GM19438 (cell line): ENCODE measurements around the gene ANXA2.
A peak's percentile ranks its signal among the peaks of the same experiment; 100 is the strongest.
"Not testable (repeated sequence)": the region's sequence is repeated elsewhere in the genome, so short reads cannot be mapped to it uniquely, and the experiment has no call there.

Experiments
- ATAC-seq: cut with Tn5 transposase; IDR thresholded peaks from one replicate; pipeline ENCODE4 v1.9.1; 2021; ENCODE audit warnings: low read depth; ENCODE audit not compliant: unreplicated experiment

ANXA2 gene

GRCh38 chr15:60397772-60398445 is at the start of gene ANXA2:
TSS of gene ANXA2 (minus strand) at chr15:60397986. CDS start at chr15:60386075, 11,911 bp downstream.
- peak; percentile 60 for ATAC-seq

DNA sequence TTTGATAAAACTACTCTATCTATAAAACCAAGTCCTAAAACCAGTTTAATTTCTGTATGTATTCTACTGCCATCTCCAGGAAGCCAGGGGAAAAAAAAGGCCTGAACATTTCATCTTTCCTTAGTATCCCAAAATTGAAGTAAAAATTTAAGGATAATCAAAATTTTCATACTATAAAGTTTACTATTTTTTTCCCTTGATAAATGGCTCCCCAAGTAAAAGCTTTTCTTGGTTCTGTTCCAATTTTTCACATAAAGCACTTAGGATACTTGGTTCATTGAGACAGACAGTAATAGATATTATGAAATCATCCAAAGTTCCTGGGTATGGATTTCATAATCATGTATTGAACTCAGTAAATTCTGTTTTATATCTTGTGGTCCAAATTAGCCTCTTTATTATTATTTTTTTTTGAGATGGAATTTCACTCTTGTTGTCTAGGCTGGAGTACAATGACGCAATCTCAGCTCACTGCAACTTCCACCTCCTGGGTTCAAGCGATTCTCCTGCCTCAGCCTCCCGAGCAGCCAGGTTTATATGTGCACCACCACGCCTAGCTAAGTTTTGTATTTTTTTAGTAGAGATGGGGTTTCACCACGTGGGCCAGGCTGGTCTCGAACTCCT is 46.6 kb upstream of the ANXA2 start:
- ATAC-seq, result no peak

GRCh38 chr15:60442763-60443162 is 45.0 kb upstream of the ANXA2 start:
- ATAC-seq, result no peak

DNA sequence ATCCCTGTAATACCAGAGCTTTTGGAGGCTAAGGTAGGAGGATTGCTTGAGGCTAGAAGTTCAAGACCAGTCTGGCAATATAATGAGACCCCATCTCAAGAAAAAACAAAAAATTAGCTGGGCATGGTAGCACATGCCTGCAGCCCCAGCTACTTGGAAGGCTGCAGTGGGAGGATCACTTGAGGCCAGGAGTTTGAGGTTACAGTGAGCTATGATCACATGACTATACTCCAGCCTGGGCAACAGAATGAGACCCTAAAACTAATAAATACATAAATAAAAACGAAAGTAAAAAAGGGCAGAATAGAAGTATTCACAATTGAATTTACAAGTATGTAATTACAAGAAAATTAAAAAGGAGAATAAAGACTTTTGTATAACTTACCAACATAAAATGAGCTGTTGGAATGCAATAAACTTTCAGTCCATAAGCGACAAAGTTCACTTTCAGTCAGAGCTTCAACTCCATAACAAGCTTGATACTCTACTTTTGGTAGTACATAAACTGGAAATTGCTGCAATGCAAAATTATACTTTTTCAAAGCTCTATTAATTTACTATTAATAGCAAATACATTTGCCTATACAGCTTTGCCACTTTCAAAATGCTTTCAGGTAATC is 44.4 kb upstream of the ANXA2 start:
- no peak for ATAC-seq

GRCh38 chr15:60441331-60441730 is 43.5 kb upstream of the ANXA2 start:
- no peak for ATAC-seq

DNA sequence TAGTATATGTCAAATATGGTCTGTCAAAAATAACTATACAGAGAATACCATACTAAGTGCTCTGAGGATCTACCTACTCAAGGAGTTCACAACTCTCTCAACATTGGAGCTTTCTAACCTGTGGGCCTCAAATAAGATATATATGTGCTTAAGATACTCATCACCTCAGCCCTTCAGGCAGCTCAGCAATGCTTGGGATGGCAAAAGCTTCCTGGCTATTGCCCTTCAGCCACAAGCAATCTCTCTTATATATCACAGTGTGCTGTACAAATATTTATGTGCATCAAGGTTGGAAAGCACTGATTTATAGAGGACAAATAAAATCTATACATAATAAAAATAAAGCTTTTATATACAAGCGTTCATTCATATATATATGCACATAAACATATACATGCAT is 40.9 kb upstream of the ANXA2 start:
- ATAC-seq, result no peak

GRCh38 chr15:60428935-60429334 is 31.1 kb upstream of the ANXA2 start:
- ATAC-seq, result no peak

GRCh38 chr15:60426870-60427508 is 29.2 kb upstream of the ANXA2 start:
- no peak for ATAC-seq

DNA sequence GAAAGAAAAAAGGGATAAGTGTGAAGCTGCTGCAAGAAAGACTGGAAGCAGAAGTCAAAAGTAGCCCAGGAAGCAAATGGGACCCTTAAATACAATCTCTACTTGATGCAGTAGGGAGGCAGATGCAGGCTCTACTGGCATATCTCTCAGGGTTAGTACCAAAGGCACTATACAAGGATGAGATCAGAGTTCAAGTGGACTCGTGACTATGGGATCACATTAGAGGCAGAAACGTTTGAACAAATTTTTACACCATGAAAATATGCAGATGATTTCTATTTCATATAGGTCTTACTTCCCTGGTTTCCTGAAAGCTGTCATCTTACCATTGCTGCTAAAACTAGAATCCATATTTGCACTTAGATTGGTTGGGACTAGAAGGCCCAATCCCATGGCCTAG is 27.7 kb upstream of the ANXA2 start:
- no peak for ATAC-seq

DNA sequence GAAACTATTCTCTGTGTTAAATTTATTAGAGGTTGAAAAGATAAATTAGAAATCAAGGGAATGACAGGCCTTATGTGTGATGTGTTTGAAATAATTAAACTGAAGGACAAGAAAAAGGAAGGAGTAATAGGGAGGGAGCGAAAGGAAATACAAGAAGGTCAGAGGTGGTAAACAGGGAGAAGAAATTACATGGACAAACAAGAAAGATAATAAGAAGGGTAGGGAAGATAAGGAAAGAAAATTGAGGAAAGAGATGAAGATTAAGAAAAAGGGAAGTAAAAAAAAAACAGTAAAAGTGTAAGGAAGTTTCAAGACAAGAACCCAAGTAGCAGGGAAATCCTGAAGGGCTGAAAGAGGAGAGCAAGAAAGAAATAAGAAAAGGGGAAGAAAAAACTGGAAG is 26.2 kb upstream of the ANXA2 start:
- ATAC-seq, result no peak

- no peak for ATAC-seq
Observed at GRCh38 chr15:60423537-60423936, 25.8 kb upstream of the ANXA2 start.

DNA sequence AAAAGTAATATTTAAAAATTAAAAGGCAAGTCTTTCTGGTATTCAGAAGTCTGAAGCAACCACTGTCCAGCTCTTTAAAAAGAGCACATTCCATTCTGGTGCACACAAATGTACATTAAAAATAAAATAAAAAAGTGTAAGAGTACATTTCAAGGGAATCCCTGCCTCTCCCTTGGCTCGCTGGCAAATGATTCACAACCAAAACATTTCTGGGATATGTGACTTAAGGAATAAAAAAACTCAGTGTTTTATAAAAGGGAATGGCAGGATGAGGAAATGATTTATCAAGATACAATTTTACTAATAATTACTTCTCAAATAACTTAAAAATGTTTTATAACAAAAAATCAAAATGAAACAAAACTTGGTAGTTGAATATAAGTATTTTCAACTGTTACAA is 23.8 kb upstream of the ANXA2 start:
- ATAC-seq, result no peak

DNA sequence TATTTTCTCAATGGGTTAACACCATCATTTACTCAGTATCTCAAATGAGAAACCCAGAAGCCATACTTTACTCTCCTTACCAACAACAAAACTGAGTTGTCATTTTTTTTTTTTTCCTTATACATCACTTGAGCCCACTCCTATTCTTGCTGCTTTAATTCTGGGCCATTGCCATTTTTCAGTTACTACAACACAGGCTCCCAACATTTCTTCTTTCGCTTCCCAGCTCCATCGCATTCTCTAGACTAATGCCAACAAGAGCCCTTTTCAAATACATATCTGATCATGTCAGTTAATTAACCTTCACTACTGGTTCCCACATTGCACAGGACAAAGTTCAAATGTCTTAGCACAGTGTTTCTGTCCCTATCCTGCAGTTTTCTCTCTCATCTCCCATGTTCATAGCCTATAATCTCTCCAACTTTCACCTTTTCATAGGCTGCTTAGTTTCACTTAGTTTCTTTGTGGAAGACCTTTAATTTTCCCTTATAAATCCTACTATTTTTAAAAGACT is 22.5 kb upstream of the ANXA2 start:
- no peak for ATAC-seq

GRCh38 chr15:60419753-60420152 is 22.0 kb upstream of the ANXA2 start:
- ATAC-seq, result no peak

DNA sequence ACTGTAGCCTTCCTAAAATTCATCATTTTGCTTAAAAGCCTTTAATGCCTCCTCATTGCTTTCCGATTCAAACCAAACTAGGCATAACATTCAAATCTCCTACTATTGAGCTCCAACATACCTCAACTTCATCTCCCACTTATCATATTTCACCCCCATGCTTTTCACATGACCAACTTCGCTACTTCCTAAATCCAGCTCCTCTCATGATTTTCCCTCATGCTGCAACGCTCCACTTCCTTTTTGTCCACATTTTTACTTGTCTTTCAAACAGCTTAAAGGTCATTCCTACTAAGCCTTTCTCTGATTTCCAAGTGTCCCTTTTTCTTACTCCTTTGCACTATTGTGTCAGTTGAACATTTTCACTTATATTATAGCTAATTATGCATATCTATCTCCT is 20.3 kb upstream of the ANXA2 start:
- no peak for ATAC-seq

DNA sequence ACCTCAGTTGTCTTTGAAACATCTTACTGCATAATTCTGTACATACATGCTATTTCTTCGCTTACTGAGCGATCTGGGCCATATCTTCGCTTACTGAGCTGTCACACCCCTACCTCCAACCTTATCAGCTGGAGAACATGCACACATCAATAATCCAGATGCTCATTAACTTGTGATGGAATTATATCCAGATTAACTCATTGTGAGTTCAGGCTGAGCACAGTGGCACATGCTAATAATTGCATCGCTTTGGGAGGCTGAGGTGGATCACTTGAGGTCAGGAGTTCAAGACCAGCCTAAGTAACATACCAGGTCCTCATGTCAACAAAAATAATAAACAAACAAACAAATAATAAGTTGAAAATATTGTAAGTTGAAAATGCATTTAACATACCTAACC is 19.3 kb upstream of the ANXA2 start:
- no peak for ATAC-seq

DNA sequence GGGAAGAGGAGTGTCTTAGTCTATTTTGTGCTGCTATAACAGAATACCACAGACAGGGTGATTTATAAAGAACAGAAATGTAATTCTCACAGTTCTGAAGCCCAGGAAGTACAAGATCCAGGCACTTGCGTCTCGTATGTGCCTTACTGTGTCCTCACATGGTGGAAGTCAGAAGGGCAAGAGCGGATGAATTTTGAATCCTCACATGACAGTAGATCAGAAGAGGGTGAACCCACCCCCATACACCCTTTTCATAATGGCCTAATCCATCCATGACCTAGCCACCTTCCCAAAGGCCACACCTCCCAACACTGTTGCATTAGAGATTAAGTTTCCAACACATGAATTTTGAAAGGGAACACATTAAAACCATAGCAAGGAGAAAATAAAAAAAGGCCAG is 18.7 kb upstream of the ANXA2 start:
- no peak for ATAC-seq

DNA sequence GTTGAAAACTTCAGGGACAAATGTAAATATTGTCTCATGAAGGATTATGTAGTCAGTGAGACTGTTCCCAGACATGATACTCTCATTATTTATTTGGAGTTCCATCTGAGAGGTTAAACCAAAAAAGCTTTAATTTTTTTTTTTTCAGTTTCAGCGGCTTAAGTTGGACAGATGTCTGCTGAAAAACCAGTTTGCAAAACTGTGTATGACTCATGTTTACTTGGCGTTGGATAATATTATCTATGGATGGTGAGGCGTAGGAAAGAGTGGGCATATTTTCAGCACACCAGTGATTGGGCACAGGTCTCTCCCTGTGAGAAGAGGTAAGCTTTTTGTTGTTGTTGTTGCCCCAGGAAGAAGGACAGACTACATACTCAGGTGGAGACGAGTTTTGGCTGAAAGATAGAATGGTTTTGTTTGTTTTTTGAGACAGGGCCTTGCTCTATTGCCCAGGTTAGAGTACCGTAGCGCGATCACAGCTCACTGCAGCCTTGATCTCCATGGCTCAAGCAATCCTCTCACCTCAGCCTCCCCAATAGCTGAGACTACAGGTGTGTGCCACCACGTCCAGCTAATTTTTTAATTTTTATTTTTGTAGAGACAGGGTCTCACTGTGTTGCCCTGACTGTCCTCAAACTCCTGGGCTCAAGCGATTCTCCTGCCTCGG is 16.4 kb upstream of the ANXA2 start:
- ATAC-seq, result no peak

DNA sequence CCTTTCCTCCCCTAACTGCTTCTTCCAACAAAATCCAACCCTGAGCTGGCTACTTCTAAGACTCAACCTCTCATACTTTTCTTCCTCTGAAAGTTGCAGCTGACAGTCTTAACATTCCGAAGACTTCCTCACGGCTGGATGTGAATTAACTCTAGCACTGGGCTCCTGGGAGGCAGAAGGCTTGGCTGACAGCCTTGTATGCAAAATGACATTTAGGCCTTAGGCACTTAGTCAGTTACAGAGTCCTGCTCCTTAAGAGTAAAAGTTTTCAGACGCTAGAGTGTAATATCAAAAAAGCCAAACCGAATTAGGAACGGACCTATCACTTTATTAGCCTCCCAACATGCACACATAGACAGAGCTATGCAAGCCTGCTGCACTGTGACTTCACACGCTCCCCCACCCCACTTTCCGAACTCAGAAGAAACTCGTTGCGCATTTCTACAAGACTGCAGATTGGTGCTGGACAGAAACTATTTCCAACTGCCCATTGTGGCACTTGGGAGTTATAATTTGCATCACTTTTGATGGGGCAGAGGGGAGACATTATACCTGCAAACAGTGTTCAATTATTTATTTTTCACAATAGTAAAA is 15.5 kb upstream of the ANXA2 start:
- ATAC-seq, result no peak

DNA sequence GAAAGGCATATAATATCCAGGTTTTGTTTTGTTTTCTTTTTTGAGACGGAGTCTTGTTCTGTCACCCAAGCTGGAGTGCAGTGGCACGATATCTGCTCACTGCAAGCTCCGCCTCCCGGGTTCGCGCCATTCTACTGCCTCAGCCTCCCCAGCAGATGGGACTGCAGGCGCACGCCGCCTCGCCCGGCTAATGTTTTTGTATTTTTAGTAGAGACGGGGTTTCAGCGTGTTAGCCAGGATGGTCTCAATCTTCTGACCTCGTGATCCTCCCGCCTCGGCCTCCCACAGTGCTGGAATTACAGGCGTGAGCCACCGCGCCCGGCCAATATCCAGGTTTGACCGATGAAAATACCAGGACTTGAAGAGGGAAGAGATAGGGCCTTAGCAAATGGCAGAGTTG is 15.0 kb upstream of the ANXA2 start:
- not testable (repeated sequence) for ATAC-seq
